ENCODE results near the gene KIAA0513.
A peak's percentile ranks its signal among the peaks of the same experiment; 100 is the strongest.

Gene KIAA0513

DNA sequence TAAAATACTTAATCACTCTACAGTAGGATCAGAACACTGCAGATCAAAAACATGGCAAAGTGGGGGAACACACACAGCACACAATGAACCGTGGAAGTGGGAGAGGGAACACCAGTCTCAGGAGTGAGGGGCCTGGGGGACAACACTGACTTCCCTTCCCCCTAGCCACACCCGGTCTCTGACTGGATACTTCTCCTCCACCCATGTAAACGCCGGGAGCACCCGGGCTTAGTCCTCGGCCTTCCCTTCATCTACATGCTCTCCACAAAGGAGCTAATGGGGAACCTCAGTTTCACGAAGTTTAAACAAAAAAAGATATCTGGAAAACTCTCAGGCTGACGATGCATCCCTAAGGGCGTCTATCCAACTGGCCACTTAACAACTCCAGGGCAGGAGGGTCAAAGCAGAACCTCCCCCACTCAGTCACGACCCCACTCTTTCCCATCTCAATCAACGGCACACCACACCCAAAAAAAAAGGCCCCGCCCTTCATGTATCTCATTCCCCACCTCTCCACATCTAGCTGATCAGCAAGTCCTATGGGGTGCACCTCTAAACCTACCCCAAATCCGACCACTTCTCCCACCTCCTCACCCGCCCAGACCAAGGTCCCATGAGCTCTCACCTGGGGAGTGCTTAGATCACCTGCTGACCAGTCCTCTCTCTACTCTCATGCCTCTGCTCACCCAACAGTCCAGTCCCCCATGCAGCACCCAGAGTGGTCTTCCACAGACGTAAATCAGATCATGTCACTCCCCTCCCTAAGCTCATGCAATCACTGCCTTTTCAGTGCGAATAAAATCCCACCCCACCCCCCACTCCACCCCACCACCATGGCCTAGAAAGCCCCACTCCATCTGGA, 23.6 kb upstream of the KIAA0513 start:
- FAIRE-seq (no peak), DNase-seq (ENCODE audit: insufficient read length, low spot score) (no peak)

- peak; percentile 85 for DNase-seq (ENCODE audit: insufficient read length, low spot score)
- FAIRE-seq = peak; percentile 62
These were observed 22.9 kb upstream of the KIAA0513 start for GRCh38 chr16:85004587-85005205.

DNA sequence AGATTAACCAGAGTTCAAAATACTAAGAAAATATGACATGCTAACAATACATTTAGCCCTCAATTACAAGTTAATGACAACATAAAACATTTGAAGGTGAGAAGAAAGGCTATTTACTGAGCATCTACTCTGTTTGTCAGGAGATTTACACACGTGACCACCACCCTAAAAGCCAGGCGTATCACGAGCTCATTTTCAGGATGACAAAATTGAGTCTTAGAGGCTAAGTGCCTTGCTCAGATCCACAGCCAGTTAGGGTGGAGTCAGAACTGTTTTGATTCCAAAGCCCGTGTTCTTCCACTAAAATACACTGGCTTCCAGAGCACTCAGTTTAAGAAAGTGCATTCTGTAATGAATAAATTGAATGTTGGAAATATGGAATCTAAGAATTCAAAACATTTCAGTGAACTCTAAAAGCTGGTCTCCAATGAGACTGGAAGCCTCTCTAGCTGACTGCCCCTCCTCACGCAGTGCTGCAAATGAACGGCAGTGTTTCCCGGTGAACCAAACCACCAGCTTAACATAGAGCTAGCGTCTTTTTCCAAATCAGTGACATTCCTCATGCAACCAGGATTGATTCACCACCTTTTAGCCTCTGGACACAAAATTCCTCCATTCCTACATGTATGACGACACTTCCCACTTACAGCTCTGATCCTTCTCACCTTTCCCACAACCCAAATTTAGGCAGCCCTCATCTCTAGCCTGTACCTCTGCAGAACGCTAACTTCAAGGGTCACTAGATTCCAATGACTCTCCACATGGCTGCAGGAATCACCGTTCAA, 22.1 kb upstream of the KIAA0513 start:
- FAIRE-seq = peak; percentile 72
- DNase-seq (ENCODE audit: insufficient read length, low spot score) = no peak

DNA sequence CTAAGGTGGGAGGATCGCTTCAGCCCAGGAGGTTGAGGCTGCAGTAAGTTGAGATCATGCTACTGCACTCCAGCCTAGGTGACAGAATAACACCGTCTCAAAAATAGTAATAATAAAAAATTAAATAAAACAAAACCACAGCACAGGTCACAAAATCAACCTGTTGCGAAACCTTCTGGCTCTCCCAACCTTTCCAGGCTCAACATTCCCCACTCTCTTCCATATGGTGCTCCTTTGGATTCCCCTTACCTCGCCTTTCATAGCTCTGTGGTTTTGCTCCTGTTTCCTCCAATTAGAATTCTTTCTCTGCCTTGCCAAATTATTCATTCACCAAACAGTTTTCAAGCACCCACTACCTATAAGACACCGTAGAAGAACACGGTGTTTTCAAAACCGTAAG, 21.0 kb upstream of the KIAA0513 start:
- DNase-seq (ENCODE audit: insufficient read length, low spot score) = no peak
- no peak for FAIRE-seq

DNA sequence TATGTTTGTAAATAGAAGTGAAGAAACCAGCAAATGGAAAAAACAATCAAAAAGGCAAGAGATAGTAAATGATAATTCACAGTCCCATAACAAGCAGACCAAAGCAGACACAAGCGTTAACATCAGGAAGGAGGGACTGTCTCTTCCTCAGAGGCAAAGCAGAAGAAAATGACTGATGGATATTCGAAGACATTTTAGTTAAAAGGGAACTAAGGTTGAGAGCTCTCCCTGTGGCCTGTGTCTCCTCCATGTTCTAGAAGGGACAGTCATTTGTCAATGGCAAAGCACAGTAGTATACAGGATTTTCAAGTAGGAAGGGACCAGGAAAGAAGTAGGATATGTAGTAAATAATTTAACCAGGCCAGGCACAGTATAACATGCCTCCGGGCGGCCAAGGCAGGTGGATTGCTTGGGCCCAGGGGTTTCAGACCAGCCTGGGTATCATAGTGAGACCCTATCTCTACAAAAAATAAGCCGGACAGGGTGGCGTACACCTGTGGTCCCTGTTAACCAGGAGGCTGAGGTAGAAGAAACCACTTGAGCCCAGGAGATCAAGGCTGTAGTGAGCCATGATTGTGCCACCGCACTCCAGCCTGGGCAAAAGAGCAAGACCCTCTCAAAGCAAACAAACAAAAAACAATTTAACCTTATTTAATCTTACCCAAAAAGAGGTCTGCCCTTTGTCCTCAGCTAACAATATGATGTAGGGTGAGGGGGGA, 19.9 kb upstream of the KIAA0513 start:
- DNase-seq (ENCODE audit: insufficient read length, low spot score) (no peak), FAIRE-seq (no peak)

DNA sequence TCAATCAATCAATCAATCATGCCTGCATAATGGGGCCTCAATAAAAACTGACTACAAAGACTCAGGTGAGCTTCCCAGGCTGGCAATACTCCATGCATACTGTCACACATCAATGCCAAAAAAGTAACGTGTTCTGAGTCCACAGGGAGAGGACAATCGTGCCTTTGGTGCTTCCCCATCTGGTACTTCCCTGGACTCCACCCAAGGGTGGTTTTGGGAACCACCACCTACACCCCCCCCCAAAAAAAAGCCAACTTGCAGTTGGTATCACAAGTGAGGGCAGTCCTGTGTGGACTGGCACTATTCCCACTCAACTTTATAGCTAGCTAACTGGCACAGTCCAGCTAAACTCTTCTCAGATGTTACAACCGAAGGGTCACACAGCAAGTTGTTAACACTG, 19.3 kb upstream of the KIAA0513 start:
- FAIRE-seq (no peak), DNase-seq (ENCODE audit: insufficient read length, low spot score) (no peak)

DNA sequence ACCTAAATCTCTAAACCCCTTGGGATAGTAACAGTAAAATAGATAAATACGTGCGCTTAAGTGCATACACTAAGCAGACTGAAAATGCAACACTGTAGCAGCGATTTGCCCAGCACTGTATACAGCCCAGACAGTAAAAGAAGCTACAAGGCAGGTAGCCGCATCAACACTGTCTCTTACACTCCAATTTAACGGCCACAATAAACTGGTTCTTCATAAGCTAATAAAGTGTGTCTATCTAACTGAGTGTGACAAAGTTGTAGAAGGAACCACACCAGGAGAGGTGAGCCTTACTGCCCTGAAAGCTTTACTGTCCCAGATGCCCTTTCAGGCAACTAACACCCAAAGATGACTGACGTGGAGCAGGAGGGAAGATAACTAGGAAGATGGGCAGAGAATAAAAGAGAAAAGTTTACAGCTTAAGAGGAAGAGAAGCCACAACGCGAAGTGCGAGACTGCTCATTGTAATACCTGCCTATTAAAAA, 17.1 kb upstream of the KIAA0513 start:
- DNase-seq (ENCODE audit: insufficient read length, low spot score) (no peak), FAIRE-seq (no peak)

DNA sequence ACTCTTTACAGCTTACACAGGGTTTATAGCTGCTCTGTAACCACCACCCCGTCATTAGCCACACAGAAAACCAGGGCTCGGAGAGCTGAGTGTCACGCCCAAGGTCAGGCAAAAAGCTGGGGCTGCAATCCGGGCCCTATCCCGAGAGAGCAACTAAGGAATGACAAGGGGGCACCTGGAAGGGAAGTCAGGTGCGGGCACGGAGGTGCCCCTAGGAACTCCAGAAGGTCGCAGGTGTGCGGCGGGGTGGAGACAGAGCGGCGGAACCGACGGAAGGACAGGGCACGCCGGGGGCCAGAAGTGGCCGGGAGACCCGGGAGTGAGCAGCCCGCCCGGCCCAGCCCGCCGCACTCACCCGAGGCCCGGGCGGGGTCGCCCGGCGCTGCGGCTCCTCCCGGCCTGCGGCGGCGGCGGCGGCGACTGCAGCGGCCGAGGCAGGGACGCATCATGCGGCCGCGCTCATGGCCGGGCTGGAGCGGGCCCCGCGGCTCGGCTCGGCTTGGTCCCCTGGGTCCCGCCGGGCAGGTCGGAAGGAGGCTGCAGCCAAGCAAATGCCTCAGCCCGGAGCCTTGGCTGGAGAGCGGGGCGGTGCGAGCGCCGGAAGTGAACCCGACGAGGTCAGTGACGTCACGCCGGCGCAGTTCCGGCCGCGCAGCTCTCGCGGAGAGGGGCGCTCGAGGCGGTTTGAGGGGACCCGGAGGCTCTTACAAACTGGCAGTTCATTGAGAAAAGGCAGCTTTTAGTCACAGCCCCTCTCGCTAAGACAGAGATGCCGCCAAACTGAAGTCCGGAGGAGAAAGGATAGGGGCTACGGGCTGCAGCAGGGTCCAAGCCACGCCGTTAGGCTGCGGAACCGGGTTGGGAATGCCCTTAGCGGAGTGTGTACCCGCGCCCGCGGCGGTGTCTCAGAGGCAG, 16.4 kb upstream of the KIAA0513 start, which contains the start of gene ZDHHC7:
Gene ZDHHC7 (minus strand): TSS at position 605 of the 915 bp plus-strand sequence. CDS start 20,917 bp downstream, outside the sequence.
- FAIRE-seq = peak; percentile 90
- peak; percentile 87 for DNase-seq (ENCODE audit: insufficient read length, low spot score)

GRCh38 chr16:85011846-85012284, 15.7 kb upstream of the KIAA0513 start:
- FAIRE-seq = no peak
- DNase-seq (ENCODE audit: insufficient read length, low spot score) = no peak

GRCh38 chr16:85014311-85014710, 13.3 kb upstream of the KIAA0513 start:
- FAIRE-seq (no peak), DNase-seq (ENCODE audit: insufficient read length, low spot score) (no peak)

DNA sequence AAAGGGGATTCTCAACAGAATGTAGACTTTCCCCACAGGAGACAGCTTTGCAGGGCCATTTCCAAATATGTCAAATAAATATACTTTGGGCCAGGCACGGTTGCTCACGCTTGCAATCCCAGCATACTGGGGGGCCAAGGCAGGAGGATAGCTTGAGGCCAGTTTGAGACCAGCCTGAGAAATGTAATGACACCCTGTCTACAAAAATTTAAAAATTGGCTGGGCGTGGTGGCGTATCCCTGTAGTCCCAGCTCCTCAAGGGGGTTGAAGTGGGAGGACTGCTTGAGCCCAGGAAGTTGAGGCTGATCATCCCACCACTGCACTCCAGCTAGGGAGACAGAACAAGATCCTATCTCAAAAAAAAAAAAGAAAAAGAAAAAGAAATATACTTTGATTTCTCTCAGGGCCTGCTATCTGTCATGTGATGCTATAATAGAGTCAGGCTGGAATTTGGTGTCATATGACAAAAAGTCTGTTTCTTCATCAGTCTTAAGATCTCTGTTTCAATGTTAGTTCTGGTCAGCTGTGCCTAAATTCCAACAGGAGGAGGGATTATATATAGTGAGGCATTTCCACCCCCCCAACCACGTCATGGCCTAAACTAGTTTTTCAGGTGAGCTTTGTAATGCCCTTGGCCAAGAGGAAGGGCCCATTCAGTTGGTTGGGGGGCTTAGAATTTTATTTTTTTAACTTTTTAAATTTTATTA, 12.0 kb upstream of the KIAA0513 start:
- DNase-seq (ENCODE audit: insufficient read length, low spot score) = no peak
- FAIRE-seq = no peak

- FAIRE-seq (peak; percentile 23), DNase-seq (ENCODE audit: insufficient read length, low spot score) (no peak)
These were observed 10.4 kb upstream of the KIAA0513 start for GRCh38 chr16:85017151-85017550.

- FAIRE-seq = no peak
- DNase-seq (ENCODE audit: insufficient read length, low spot score) = no peak
These were observed 10.0 kb upstream of the KIAA0513 start for GRCh38 chr16:85017633-85018032.

DNA sequence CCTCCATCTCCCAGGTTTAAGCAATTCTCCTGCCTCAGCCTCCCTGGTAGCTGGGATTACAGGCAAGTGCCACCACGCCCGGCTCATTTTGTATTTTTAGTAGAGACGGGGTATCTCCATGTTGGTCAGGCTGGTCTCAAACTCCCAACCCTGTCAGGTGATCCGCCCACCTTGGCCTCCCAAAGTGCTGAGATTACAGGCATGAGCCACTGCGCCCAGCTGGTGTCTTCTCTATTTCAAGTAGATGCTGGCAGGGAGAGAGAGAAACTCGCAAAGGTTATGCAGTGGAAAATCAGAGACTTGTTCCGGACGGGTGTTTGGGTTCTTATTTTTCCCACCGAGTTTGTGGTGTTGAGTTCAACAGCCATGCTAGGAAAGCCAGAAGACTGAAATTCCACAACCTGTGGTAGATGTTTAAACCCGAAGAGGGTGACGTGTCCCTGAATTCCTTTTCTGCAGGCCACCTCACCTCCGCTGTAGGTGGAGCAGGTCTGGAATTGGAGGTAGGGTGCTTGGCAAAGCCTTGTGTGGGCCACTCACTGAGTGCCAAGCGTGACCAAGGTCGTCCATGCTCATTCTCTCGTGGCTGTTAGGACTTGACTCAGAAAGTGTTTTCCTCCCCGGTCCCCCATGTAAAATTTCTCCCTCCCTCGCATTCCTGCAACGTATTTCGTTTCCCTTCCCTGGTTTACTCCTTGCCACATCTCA, 8.9 kb upstream of the KIAA0513 start:
- no peak for DNase-seq (ENCODE audit: insufficient read length, low spot score)
- FAIRE-seq = no peak

DNA sequence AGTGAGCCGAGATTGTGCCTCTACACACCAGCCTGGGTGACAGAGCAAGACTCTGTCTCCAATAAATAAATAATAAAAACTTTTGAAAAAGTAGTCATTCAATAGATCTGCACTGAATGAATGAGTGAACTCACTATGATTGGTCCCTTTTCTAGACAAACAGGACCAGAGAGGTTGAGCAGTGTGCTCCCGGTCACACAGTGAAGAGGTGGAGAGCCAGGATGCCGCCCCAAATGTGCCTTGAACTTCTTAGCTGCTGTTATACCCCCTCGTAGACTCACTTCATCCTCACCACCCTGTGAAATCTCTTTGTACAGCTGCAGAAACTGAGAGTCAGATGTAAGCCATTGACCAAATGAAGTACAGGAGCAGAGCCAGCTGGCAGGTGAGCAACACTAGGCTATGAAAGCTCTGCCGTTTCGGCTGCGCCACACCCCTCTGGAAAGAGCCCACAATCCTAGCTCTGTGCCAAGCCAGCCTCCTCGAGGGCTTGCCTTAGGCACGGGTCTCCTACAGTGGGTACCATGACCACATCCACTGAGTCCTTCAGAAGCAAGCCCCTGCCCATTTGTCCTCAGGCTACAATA, 7.8 kb upstream of the KIAA0513 start:
- DNase-seq (ENCODE audit: insufficient read length, low spot score) (no peak), FAIRE-seq (no peak)

GRCh38 chr16:85025781-85026653, 1.6 kb upstream of the KIAA0513 start:
- FAIRE-seq (peak; percentile 26), DNase-seq (ENCODE audit: insufficient read length, low spot score) (no peak)

DNA sequence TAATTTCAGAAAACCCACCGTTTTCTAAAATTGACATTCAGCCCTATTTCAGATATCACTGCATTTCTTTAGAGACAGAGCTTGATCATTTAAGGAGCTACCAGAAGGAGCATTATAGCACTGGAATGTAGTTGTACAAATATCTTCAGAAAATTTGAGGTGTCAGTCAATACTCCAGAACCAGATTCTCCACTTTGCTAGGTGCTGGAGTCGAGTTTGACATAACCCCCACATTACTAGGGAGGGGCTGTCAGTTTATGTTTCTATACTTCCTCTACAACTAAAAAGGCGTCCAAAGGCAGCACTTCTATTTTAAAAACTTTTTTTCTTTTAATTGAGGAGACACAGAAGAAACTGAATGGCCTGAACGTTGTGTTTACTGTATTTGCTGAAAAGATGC, 892 bp upstream of the KIAA0513 start:
- FAIRE-seq = no peak
- DNase-seq (ENCODE audit: insufficient read length, low spot score) = no peak

All from HTR-8/SVneo (cell line).